GM12891 (cell line): ENCODE results near the gene CCDC33.

Experiments
- PAX5 ChIP-seq: IDR thresholded peaks from 2 replicates; pipeline ENCODE4 v1.6.1; 2011; ENCODE audit warnings: low read length, moderate library complexity, mild to moderate bottlenecking; ENCODE audit not compliant: insufficient read depth, severe bottlenecking
- POLR2A ChIP-seq: IDR thresholded peaks from 2 replicates; pipeline ENCODE4 v1.6.1; 2011; ENCODE audit warnings: low read depth, low read length, control low read depth
- POLR2AphosphoS5 ChIP-seq: IDR thresholded peaks from 2 replicates; pipeline ENCODE4 v1.6.1; 2011; ENCODE audit warnings: low read depth, low read length, control low read depth
- TAF1 ChIP-seq: IDR thresholded peaks from 2 replicates; pipeline ENCODE4 v1.6.1; 2011; ENCODE audit warnings: low read depth, low read length, control low read depth

DNA sequence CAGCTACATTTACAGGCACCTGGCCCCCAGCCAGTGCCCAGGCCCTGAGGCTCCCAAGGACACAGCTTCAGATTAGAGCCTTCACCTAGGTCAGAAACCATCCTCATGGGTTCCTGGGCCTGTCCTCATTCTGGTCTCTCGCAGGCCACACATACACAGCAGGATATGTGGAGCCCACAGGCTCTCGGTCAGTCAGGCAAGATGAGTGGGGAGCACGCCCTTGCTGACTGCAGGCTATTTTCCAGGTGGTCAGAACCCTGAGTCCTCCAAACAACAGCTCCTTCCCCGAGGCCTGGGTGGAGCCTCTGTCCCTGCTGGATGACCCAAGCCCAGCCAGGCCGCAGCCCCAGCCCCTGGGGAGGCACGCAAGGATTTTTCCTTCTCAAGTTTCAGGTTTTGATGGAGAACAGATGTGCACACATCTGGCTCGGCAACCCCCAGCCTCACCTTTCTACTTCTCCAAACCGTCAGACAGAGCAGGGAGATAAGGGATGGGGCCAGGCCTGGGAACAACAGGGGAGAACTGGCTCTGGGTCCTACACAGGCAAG is 35.2 kb upstream of the CCDC33 start:
- TF ChIP-seq POLR2AphosphoS5, result no peak
- no peak for TF ChIP-seq POLR2A
- no peak for TF ChIP-seq TAF1
- no peak for TF ChIP-seq PAX5
